ENCODE measurements around the gene SMIM14.
A peak's percentile ranks its signal among the peaks of the same experiment; 100 is the strongest.
"Not testable (repeated sequence)": the region's sequence is repeated elsewhere in the genome, so short reads cannot be mapped to it uniquely, and the experiment has no call there.

Gene SMIM14

GRCh38 chr4:39642885-39643552 is 4.4 kb upstream of the SMIM14 start:
- DNase-seq (ENCODE audit: low read depth), result no peak

- no peak for DNase-seq (ENCODE audit: low read depth)
Observed at GRCh38 chr4:39641451-39641850, 2.8 kb upstream of the SMIM14 start.

GRCh38 chr4:39637586-39638353 is 895 bp downstream of the SMIM14 start:
- peak; percentile 81 for DNase-seq (ENCODE audit: low read depth)

- peak; percentile 31 for DNase-seq (ENCODE audit: low read depth)
Observed at GRCh38 chr4:39637221-39637585, 1.5 kb downstream of the SMIM14 start.

- DNase-seq (ENCODE audit: low read depth), result peak; percentile 29
Observed at GRCh38 chr4:39636531-39637184, 2.0 kb downstream of the SMIM14 start.

- DNase-seq (ENCODE audit: low read depth), result no peak
Observed at GRCh38 chr4:39635023-39635422, 3.6 kb downstream of the SMIM14 start.

GRCh38 chr4:39631700-39632079 is 7.0 kb downstream of the SMIM14 start:
- no peak for DNase-seq (ENCODE audit: low read depth)

- DNase-seq (ENCODE audit: low read depth), result no peak
Observed at GRCh38 chr4:39627413-39627812, 11.3 kb downstream of the SMIM14 start.

- DNase-seq (ENCODE audit: low read depth), result no peak
Observed at GRCh38 chr4:39626913-39627312, 11.8 kb downstream of the SMIM14 start.

GRCh38 chr4:39626261-39626660 is 12.4 kb downstream of the SMIM14 start:
- no peak for DNase-seq (ENCODE audit: low read depth)

- peak; percentile 92 for DNase-seq (ENCODE audit: low read depth)
Observed at GRCh38 chr4:39621582-39621981, 17.1 kb downstream of the SMIM14 start.

GRCh38 chr4:39620551-39621313 is 17.9 kb downstream of the SMIM14 start:
- DNase-seq (ENCODE audit: low read depth), result peak; percentile 59

GRCh38 chr4:39617534-39617933 is 21.1 kb downstream of the SMIM14 start:
- DNase-seq (ENCODE audit: low read depth), result no peak

GRCh38 chr4:39616651-39617050 is 22.0 kb downstream of the SMIM14 start:
- DNase-seq (ENCODE audit: low read depth), result peak; percentile 50

GRCh38 chr4:39616112-39616511 is 22.6 kb downstream of the SMIM14 start:
- not testable (repeated sequence) for DNase-seq (ENCODE audit: low read depth)

GRCh38 chr4:39614487-39615162 is 24.0 kb downstream of the SMIM14 start:
- peak; percentile 72 for DNase-seq (ENCODE audit: low read depth)

GRCh38 chr4:39613093-39613656 is 25.5 kb downstream of the SMIM14 start:
- peak; percentile 58 for DNase-seq (ENCODE audit: low read depth)

- no peak for DNase-seq (ENCODE audit: low read depth)
Observed at GRCh38 chr4:39609454-39609931, 29.2 kb downstream of the SMIM14 start.

- DNase-seq (ENCODE audit: low read depth), result no peak
Observed at GRCh38 chr4:39608451-39608850, 30.2 kb downstream of the SMIM14 start.

- no peak for DNase-seq (ENCODE audit: low read depth)
Observed at GRCh38 chr4:39606747-39607146, 31.9 kb downstream of the SMIM14 start.

- DNase-seq (ENCODE audit: low read depth), result no peak
Observed at GRCh38 chr4:39597695-39598381, 40.8 kb downstream of the SMIM14 start.

Measured in ELR (cell line).